GM13976 (cell line): ENCODE data around the gene HNF4A.

Experiments
- DNase-seq: peaks from one replicate; pipeline ENCODE4 v3.0.0; 2012; ENCODE audit warnings: low spot score
- CTCF ChIP-seq: IDR thresholded peaks from 2 replicates; pipeline ENCODE4 v1.5.1; 2012; ENCODE audit warnings: borderline replicate concordance, mild to moderate bottlenecking; ENCODE audit not compliant: insufficient read depth; ENCODE audit errors: extremely low read depth, missing control alignments, control extremely low read depth
- in situ Hi-C: fragments of 300-500 bp; cut with MboI; formaldehyde crosslinking; loops from one replicate; pipeline ENCODE4 v1.12.0; 2022; ENCODE audit warnings: low sequenced_read_pairs, mixed read lengths, inconsistent platforms; ENCODE audit not compliant: unreplicated experiment

HNF4A gene

GRCh38 chr20:44447827-44448419 is 92.4 kb downstream of the HNF4A start:
- TF ChIP-seq CTCF, result no peak
- in situ Hi-C loops, result no loop called here
- no peak for DNase-seq

GRCh38 chr20:44448753-44449546 is 93.5 kb downstream of the HNF4A start:
- TF ChIP-seq CTCF, result no peak
- in situ Hi-C loops, result no loop called here
- DNase-seq, result peak; percentile 52

GRCh38 chr20:44449864-44450263 is 94.4 kb downstream of the HNF4A start:
- DNase-seq, result no peak
- in situ Hi-C loops, result no loop called here
- no peak for TF ChIP-seq CTCF

- DNase-seq, result no peak
- TF ChIP-seq CTCF, result no peak
- in situ Hi-C loops, result no loop called here
These were observed 94.9 kb downstream of the HNF4A start for GRCh38 chr20:44450281-44450889.

- no peak for TF ChIP-seq CTCF
- in situ Hi-C loops, result no loop called here
These were observed 95.5 kb downstream of the HNF4A start for GRCh38 chr20:44450903-44451450.

GRCh38 chr20:44454306-44454963 is 98.9 kb downstream of the HNF4A start:
- in situ Hi-C loops, result no loop called here
- DNase-seq, result no peak
- TF ChIP-seq CTCF, result no peak

More at GRCh38 chr20:44450903-44451450, 95.5 kb downstream of the HNF4A start:
- DNase-seq, result no peak
